Activated CD8-positive, alpha-beta T cell treated with anti-CD3 and anti-CD28 coated beads for 36 hours (primary cell): Measurements from ENCODE around the gene DACH1. TPM values are rescaled to one million over a fixed set of nuclear protein-coding genes. Genes with fewer than 3 reads are reported as not detected.

Experiments
- ATAC-seq: fragments of 200-7000 bp; cut with Tn5 transposase; one replicate; pipeline ENCODE4 v1.10.0; 2021; ENCODE audit warnings: mild to moderate bottlenecking, moderate library complexity
- CTCF ChIA-PET: fragments of 350-600 bp; sonication (Branson Sonifier 250); formaldehyde crosslinking; loops from one replicate; lab custom pipeline; 2021; ENCODE audit warnings: antibody characterized with exemption; lab: Charles Lee
- POLR2A ChIA-PET: fragments of 350-600 bp; sonication (Branson Sonifier 250); formaldehyde crosslinking; loops from one replicate; lab custom pipeline; 2021; ENCODE audit warnings: antibody characterized with exemption; lab: Charles Lee
- DNase-seq: peaks from one replicate; pipeline ENCODE4 v3.0.0-alpha.2; 2020
- H3K27ac Mint-ChIP-seq: one replicate; pipeline ENCODE4 v1.8.0; 2021; ENCODE audit warnings: mild to moderate bottlenecking, mixed read lengths
- H3K27me3 Mint-ChIP-seq: one replicate; pipeline ENCODE4 v1.8.0; 2021; ENCODE audit warnings: mixed read lengths
- H3K36me3 Mint-ChIP-seq: one replicate; pipeline ENCODE4 v1.8.0; 2021; ENCODE audit warnings: low read depth, mixed read lengths
- H3K4me1 Mint-ChIP-seq: one replicate; pipeline ENCODE4 v1.8.0; 2021; ENCODE audit warnings: low read depth, mixed read lengths
- H3K4me3 Mint-ChIP-seq: one replicate; pipeline ENCODE4 v1.8.0; 2021; ENCODE audit warnings: mild to moderate bottlenecking, moderate library complexity, mixed read lengths
- H3K9me3 Mint-ChIP-seq: one replicate; pipeline ENCODE4 v1.8.0; 2021; ENCODE audit warnings: mixed read lengths
- intact Hi-C: fragments of 100-400 bp; cut with micrococcal nuclease; formaldehyde crosslinking; loops from one replicate; pipeline ENCODE4 v1.10.0; 2022
- total RNA-seq, 2 experiments: library from RNA; stranded (reverse); gene quantifications; one replicate each; pipeline ENCODE4 v1.2.3, GENCODE V29; 2021
- TF ChIP-seq, protein P1 (sequence below): fragments of 200-600 bp; IDR thresholded peaks from one replicate; pipeline ENCODE4 v1.8.0; 2022; ENCODE audit warnings: antibody characterized with exemption, mild to moderate bottlenecking

DACH1 gene
- total RNA-seq, 2 experiments from 2014 or later: not detected

DNA sequence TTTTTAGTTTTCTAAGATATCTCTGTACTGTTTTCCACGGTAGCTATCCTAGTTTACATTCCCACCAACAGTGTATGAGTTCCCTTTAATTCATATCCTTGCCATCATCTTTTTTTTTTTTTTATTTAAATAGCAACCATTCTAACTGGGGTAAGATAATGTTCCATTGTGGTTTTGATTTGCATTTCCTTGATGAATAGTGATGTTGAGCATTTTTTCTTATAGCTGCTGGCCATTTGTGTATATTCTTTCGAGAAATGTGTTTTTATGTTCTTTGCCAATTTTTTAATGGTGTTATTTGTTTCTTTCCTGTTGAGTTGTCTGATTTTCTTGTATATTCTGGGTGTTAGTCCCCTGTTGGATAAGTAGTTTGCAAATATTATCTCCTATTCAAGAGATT, 454.8 kb downstream of the DACH1 start:
- peaks cover 3% of the 10 kb centered on the region for H3K9me3 Mint-ChIP-seq
- CTCF ChIA-PET: no interaction called here
- H3K36me3 Mint-ChIP-seq: no peaks in the 10 kb centered on the region
- no peaks in the 10 kb centered on the region for H3K27me3 Mint-ChIP-seq
- ATAC-seq: no peak
- no peaks in the 10 kb centered on the region for H3K4me1 Mint-ChIP-seq
- no peak overlapping the region for H3K27ac Mint-ChIP-seq
- POLR2A ChIA-PET: no interaction called here
- DNase-seq: no peak
- intact Hi-C loops: no loop called here
- TF ChIP-seq, protein P1, sequence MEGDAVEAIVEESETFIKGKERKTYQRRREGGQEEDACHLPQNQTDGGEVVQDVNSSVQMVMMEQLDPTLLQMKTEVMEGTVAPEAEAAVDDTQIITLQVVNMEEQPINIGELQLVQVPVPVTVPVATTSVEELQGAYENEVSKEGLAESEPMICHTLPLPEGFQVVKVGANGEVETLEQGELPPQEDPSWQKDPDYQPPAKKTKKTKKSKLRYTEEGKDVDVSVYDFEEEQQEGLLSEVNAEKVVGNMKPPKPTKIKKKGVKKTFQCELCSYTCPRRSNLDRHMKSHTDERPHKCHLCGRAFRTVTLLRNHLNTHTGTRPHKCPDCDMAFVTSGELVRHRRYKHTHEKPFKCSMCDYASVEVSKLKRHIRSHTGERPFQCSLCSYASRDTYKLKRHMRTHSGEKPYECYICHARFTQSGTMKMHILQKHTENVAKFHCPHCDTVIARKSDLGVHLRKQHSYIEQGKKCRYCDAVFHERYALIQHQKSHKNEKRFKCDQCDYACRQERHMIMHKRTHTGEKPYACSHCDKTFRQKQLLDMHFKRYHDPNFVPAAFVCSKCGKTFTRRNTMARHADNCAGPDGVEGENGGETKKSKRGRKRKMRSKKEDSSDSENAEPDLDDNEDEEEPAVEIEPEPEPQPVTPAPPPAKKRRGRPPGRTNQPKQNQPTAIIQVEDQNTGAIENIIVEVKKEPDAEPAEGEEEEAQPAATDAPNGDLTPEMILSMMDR: no peak
- no peak overlapping the region for H3K4me3 Mint-ChIP-seq

DNA sequence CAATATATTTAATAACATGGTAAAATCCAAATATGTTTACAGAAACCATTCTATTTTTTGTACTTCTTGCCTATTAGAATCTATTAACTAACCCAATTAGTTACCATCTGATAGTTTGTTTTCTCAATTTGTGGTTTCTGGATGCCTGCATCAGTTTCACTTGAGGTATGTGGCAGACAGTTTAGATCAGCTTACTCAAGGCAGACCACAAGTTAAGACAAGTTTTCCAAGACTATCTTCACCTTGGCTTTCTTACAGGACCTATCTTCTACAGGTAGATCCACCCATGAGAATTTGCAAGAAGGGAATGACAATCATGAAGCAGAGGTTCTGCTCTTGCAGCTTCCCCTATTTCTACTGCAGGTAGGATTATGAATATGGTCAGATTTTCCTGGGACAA, 458.6 kb downstream of the DACH1 start:
- ATAC-seq: no peak
- ChIA-PET POLR2A (no interaction called here), CTCF (no interaction called here)
- no peak for DNase-seq
- no peaks in the 10 kb centered on the region for H3K4me1 Mint-ChIP-seq
- no peak overlapping the region for H3K27ac Mint-ChIP-seq
- H3K4me3 Mint-ChIP-seq: no peak overlapping the region
- H3K36me3 Mint-ChIP-seq: no peaks in the 10 kb centered on the region
- TF ChIP-seq, protein P1: no peak
- intact Hi-C loops: no loop called here
- peaks cover 3% of the 10 kb centered on the region for H3K9me3 Mint-ChIP-seq
- no peaks in the 10 kb centered on the region for H3K27me3 Mint-ChIP-seq

DNA sequence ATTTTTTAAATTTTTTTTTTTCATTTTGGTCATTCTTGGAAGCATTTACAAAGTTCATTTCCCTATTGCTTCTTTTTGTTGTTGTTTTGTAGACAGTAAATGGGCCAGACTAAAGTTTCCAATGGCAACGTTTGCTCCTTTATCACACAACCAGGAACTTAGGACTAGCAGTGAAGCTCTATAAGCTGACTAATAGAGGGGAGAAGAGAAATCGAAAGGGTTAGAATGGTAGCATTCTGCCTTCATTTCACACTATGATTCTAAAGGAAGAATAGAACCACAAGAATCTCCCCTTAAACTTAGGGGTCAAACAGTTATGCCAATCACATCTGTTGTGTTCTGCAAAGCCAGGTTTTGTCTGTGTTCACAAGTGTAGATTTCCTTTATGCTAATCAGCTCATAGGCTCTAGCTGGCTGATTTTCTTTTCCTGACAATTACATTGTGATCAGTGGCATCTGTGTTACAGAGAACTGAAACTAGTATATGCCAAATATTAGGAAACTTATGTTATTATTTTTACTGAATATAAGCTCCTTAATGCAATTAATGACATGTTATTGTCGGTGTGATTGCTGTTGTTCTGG, 467.3 kb downstream of the DACH1 start:
- Mint-ChIP-seq H3K27ac (no peak overlapping the region), H3K36me3 (no peaks in the 10 kb centered on the region), H3K27me3 (no peaks in the 10 kb centered on the region), H3K4me3 (no peak overlapping the region), H3K4me1 (no peaks in the 10 kb centered on the region), H3K9me3 (no peaks in the 10 kb centered on the region)
- no peak for DNase-seq
- ATAC-seq: no peak
- ChIA-PET POLR2A (no interaction called here), CTCF (no interaction called here)
- intact Hi-C loops: no loop called here
- TF ChIP-seq, protein P1: no peak

DNA sequence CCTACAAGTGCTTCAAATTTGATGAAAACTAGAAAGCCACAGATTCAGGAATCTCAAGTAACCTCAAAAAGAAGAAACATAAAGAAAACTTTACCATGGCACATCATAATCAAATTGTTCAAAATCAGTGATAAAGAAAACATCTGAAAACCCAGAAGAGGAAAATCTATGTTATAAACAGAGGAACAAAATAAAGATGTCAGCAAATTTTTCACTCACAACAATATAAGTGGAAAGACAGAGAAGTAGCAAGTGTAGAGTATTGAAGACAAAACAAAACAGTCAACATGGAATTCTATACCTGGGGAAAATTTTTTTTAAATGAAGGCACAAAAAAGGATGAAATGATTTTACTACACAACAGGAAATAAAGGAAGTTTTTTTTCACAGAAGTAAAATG, 470.9 kb downstream of the DACH1 start:
- DNase-seq (no peak), ATAC-seq (no peak)
- H3K27ac Mint-ChIP-seq: no peak overlapping the region
- TF ChIP-seq, protein P1: no peak
- H3K4me1 Mint-ChIP-seq: no peaks in the 10 kb centered on the region
- no peaks in the 10 kb centered on the region for H3K36me3 Mint-ChIP-seq
- H3K27me3 Mint-ChIP-seq: no peaks in the 10 kb centered on the region
- no peaks in the 10 kb centered on the region for H3K9me3 Mint-ChIP-seq
- POLR2A ChIA-PET: no interaction called here
- intact Hi-C loops: no loop called here
- no peak overlapping the region for H3K4me3 Mint-ChIP-seq
- CTCF ChIA-PET: no interaction called here

DNA sequence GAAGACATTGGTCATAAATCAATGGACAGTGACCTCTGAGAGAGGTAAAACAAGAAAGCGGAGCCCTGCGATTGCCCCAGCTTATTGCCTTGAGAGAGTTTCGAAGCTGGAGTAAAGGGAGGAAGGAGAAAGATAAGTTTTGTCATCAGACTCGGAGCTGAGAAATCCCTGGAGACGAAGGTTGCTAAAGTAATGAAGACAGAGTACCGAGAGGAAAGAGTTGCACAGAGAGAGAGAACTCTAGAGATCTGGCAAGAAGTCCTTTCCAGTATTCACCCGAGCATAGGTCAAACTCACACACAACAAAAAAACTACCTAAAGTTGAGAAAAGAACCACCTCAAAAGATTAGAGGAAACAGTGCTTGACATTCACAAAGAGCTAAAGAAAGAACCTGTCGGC, 472.0 kb downstream of the DACH1 start:
- no peak for DNase-seq
- CTCF ChIA-PET: no interaction called here
- POLR2A ChIA-PET: no interaction called here
- TF ChIP-seq, protein P1: no peak
- H3K9me3 Mint-ChIP-seq: peaks cover 2% of the 10 kb centered on the region
- no peak overlapping the region for H3K27ac Mint-ChIP-seq
- ATAC-seq: no peak
- H3K4me1 Mint-ChIP-seq: no peaks in the 10 kb centered on the region
- no peaks in the 10 kb centered on the region for H3K36me3 Mint-ChIP-seq
- no peak overlapping the region for H3K4me3 Mint-ChIP-seq
- no peaks in the 10 kb centered on the region for H3K27me3 Mint-ChIP-seq
- intact Hi-C loops: no loop called here
